Kidney (tissue), 14 donors: ENCODE data around the gene SERTAD2. TPM values are rescaled to one million over a fixed set of nuclear protein-coding genes. Genes with fewer than 3 reads are reported as not detected.
A peak's percentile ranks its signal among the peaks of the same experiment; 100 is the strongest.

ENCODE experiments used
- DNase-seq, 5 donors: peaks; one replicate each; pipeline ENCODE4 v3.0.0-alpha.2; 2013 to 2020
- FAIRE-seq: peaks from 2 replicates; lab custom pipeline; 2012; peaks lifted over from hg19 to GRCh38; lab: Jason Lieb, UNC
- H3K27ac ChIP-seq, 2 donors: one replicate each; pipeline ENCODE4 v1.7.0; 2013; ENCODE audit warnings: low read depth in 2 of 2, low read length in 2 of 2, inconsistent platforms in 1 of 2
- H3K27me3 ChIP-seq: one replicate; pipeline ENCODE4 v1.7.1; 2013; ENCODE audit warnings: low read length, inconsistent platforms; ENCODE audit not compliant: control insufficient read depth, insufficient read depth
- H3K36me3 ChIP-seq, 3 donors: one replicate each; pipeline versions ENCODE4 v1.7.0 to v1.7.1; 2013; ENCODE audit warnings: low read length in 3 of 3, control low read depth in 1 of 3, inconsistent platforms in 1 of 3; ENCODE audit not compliant: insufficient read depth in 3 of 3, control insufficient read depth in 2 of 3
- H3K4me1 ChIP-seq, 3 donors: one replicate each; pipeline versions ENCODE4 v1.7.0 to v1.7.1; 2013; ENCODE audit warnings: low read length in 3 of 3, inconsistent platforms in 1 of 3, low read depth in 1 of 3; ENCODE audit not compliant: control insufficient read depth in 2 of 3, insufficient read depth in 2 of 3
- H3K4me3 ChIP-seq, 3 donors: one replicate each; pipeline versions ENCODE4 v1.7.0 to v1.8.1; 2013; ENCODE audit warnings: low read length in 3 of 3, control low read depth in 1 of 3, inconsistent platforms in 1 of 3
- H3K9ac ChIP-seq, 3 donors: one replicate each; pipeline versions ENCODE4 v1.7.0 to v1.7.1; 2013; ENCODE audit warnings: low read length in 3 of 3, control low read depth in 1 of 3, inconsistent platforms in 1 of 3
- H3K9me3 ChIP-seq, 3 donors: one replicate each; pipeline versions ENCODE4 v1.7.0 to v1.7.1; 2013; ENCODE audit warnings: low read length in 3 of 3, control low read depth in 1 of 3, inconsistent platforms in 1 of 3; ENCODE audit not compliant: control insufficient read depth in 2 of 3, insufficient read depth in 1 of 3
- CTCF ChIP-seq: IDR thresholded peaks from 3 replicates; pipeline ENCODE4 v1.5.1; 2012; ENCODE audit warnings: mild to moderate bottlenecking, moderate library complexity, borderline replicate concordance; ENCODE audit not compliant: insufficient read depth; ENCODE audit errors: extremely low read depth
- intact Hi-C: fragments of 100-400 bp; cut with DNase I; formaldehyde crosslinking; loops from one replicate; pipeline ENCODE4 v1.11.1; 2022
- polyA plus RNA-seq: library from polyadenylated mRNA; stranded (reverse); fragments of 350-450 nt; fragmentation: Illumina TruSeq; extraction: RNeasy Lipid Tissue Mini Kit (QIAGEN cat#74804); gene quantifications from one replicate; pipeline ENCODE4 v1.2.3, GENCODE V29; 2014; ENCODE audit warnings: low read depth, low replicate concordance; ENCODE audit not compliant: insufficient read depth
- total RNA-seq: library from RNA; stranded (reverse); fragmentation: NEBNext Ultra II Directional; extraction: Animal tissue kit (Norgen Biotek cat#: 25700); gene quantifications from one replicate; pipeline ENCODE4 v1.2.1, GENCODE V29; 2021
- donor health status: control.
- donor health status: control.
- donor health status: control.
- donor health status: control.
- donor health status: control.
- donor health status: DM: yes; HTN: yes; CAD: no.
- donor health status: Normal renal cell carcinoma (clear cell type).

SERTAD2 gene
- total and polyA plus RNA-seq, 2 donors from 2014 or later = 6.2 to 21.1 TPM

GRCh38 chr2:64609227-64609941, 44.3 kb downstream of the SERTAD2 start:
- peak overlapping the region in 2 of 3 donors; percentile 3 to 64 for H3K4me3 ChIP-seq
- no peak for FAIRE-seq
- no peaks in the 10 kb centered on the region for H3K36me3 ChIP-seq
- H3K27me3 ChIP-seq = no peaks in the 10 kb centered on the region
- DNase-seq = peak in 4 of 5 donors; percentile 40 to 83 (median 56)
- H3K27ac ChIP-seq = no peak overlapping the region
- intact Hi-C loops = no loop called here
- H3K9me3 ChIP-seq = no peaks in the 10 kb centered on the region
- H3K4me1 ChIP-seq = peaks cover 0 to 4% (median 0%) of the 10 kb centered on the region in 3 donors
- peak; percentile 57 for TF ChIP-seq CTCF
- peak overlapping the region in 1 of 3 donors; percentile 71 for H3K9ac ChIP-seq

GRCh38 chr2:64608867-64609226, 44.9 kb downstream of the SERTAD2 start:
- intact Hi-C loops = no loop called here
- Histone ChIP-seq H3K9me3 (peaks cover 0 to 4% (median 0%) of the 10 kb centered on the region in 3 donors), H3K36me3 (no peaks in the 10 kb centered on the region), H3K4me1 (peaks cover 0 to 4% (median 0%) of the 10 kb centered on the region in 3 donors), H3K27me3 (no peaks in the 10 kb centered on the region), H3K4me3 (peak overlapping the region in 2 of 3 donors; percentile 3 to 8), H3K27ac (no peak overlapping the region), H3K9ac (no peak overlapping the region)
- no peak for TF ChIP-seq CTCF
- FAIRE-seq (no peak), DNase-seq (peak in 4 of 5 donors; percentile 31 to 80 (median 56))

GRCh38 chr2:64607381-64608304, 46.1 kb downstream of the SERTAD2 start:
- DNase-seq = peak in 1 of 5 donors; percentile 37

More at GRCh38 chr2:64607381-64608304, 46.1 kb downstream of the SERTAD2 start:
- no peaks in the 10 kb centered on the region for H3K36me3 ChIP-seq
- no peak for FAIRE-seq
- intact Hi-C loops = no loop called here
- peaks cover 0 to 4% (median 0%) of the 10 kb centered on the region in 3 donors for H3K4me1 ChIP-seq
- no peak overlapping the region for H3K27ac ChIP-seq
- TF ChIP-seq CTCF = no peak
- peaks cover 0 to 4% (median 0%) of the 10 kb centered on the region in 3 donors for H3K9me3 ChIP-seq
- H3K27me3 ChIP-seq = no peaks in the 10 kb centered on the region
- H3K9ac ChIP-seq = no peak overlapping the region
- H3K4me3 ChIP-seq = no peak overlapping the region
